Calu3 (cell line): ENCODE results near the gene PRELID2. TPM values are rescaled to one million over a fixed set of nuclear protein-coding genes. Genes with fewer than 3 reads are reported as not detected.
A peak's percentile ranks its signal among the peaks of the same experiment; 100 is the strongest.

Experiments
- BruUV-seq: library from RNA; stranded (reverse); fragments of 400-500 nt; replicated peaks from 2 replicates; lab custom pipeline; 2021; lab: Mats Ljungman, UMichigan
- CTCF ChIA-PET: fragments of 300-600 bp; sonication (Branson Sonifier 250); formaldehyde crosslinking; loops from one replicate; lab custom pipeline; 2022; ENCODE audit warnings: antibody characterized with exemption; lab: Charles Lee
- DNase-seq: peaks from one replicate; pipeline ENCODE4 v3.0.0; 2022
- H3K27ac Mint-ChIP-seq: one replicate; pipeline ENCODE4 v1.8.0; 2022; ENCODE audit warnings: mixed read lengths; ENCODE audit not compliant: unreplicated experiment
- H3K27me3 Mint-ChIP-seq: one replicate; pipeline ENCODE4 v1.8.0; 2022; ENCODE audit warnings: mixed read lengths; ENCODE audit not compliant: unreplicated experiment
- H3K36me3 Mint-ChIP-seq: one replicate; pipeline ENCODE4 v1.8.0; 2022; ENCODE audit warnings: mild to moderate bottlenecking, moderate library complexity, mixed read lengths; ENCODE audit not compliant: insufficient read depth, unreplicated experiment
- H3K4me1 Mint-ChIP-seq: one replicate; pipeline ENCODE4 v1.8.0; 2022; ENCODE audit warnings: mild to moderate bottlenecking, low read depth, mixed read lengths; ENCODE audit not compliant: unreplicated experiment
- H3K4me3 Mint-ChIP-seq: one replicate; pipeline ENCODE4 v1.8.0; 2022; ENCODE audit warnings: mild to moderate bottlenecking, low read depth, moderate library complexity, mixed read lengths; ENCODE audit not compliant: unreplicated experiment
- H3K9me3 Mint-ChIP-seq: one replicate; pipeline ENCODE4 v1.8.0; 2022; ENCODE audit warnings: low read depth, mixed read lengths; ENCODE audit not compliant: unreplicated experiment
- intact Hi-C: fragments of 100-400 bp; cut with micrococcal nuclease; formaldehyde crosslinking; loops from one replicate; pipeline ENCODE4 v1.10.0; 2022; ENCODE audit not compliant: unreplicated experiment
- total RNA-seq: library from RNA; stranded (reverse); gene quantifications from 2 replicates; pipeline ENCODE4 v1.2.3, GENCODE V29; 2022
- TF ChIP-seq, protein P1 (sequence below): fragments of 200-600 bp; IDR thresholded peaks from one replicate; pipeline ENCODE4 v1.8.0; 2022; ENCODE audit warnings: antibody characterized with exemption; ENCODE audit not compliant: unreplicated experiment

Gene PRELID2
- total RNA-seq, 1 experiment from 2014 or later, result 33.4 TPM

DNA sequence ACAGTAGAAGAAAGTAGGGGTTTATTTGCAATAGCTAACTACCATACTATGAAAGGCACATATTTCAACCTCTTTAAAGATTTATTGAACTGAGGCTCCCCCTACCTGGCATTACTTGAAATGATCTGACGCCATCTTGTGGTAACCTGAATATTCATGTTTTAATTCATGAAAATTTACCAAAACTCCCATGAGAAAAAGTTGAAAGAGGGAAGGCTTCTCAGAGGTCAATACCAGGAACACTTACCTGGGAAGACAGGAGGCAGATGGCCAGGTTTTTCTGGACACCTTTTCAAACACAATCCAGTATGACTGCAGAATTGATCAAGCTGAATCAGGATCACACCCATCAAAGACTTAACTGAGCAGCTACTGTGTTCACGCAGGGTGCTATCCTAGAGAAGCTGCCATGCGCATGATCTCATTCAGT is 9.4 kb downstream of the PRELID2 start:
- peak; percentile 31 for DNase-seq
- intact Hi-C loops, result loop anchor here (2.0 to 10.0 kb wide), 6 partner anchors 61 to 1621 kb away; no protein-coding TSS in a partner anchor
- TF ChIP-seq, protein P1, sequence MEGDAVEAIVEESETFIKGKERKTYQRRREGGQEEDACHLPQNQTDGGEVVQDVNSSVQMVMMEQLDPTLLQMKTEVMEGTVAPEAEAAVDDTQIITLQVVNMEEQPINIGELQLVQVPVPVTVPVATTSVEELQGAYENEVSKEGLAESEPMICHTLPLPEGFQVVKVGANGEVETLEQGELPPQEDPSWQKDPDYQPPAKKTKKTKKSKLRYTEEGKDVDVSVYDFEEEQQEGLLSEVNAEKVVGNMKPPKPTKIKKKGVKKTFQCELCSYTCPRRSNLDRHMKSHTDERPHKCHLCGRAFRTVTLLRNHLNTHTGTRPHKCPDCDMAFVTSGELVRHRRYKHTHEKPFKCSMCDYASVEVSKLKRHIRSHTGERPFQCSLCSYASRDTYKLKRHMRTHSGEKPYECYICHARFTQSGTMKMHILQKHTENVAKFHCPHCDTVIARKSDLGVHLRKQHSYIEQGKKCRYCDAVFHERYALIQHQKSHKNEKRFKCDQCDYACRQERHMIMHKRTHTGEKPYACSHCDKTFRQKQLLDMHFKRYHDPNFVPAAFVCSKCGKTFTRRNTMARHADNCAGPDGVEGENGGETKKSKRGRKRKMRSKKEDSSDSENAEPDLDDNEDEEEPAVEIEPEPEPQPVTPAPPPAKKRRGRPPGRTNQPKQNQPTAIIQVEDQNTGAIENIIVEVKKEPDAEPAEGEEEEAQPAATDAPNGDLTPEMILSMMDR, result peak; percentile 89
- H3K9me3 Mint-ChIP-seq, result no peaks in the 10 kb centered on the region
- CTCF ChIA-PET, result interaction anchor here (0.5 to 1.3 kb wide), 5 partner anchors 9 to 354 kb away, joined by 3 to 8 read pairs (median 3); partner anchors contain the start of gene PRELID2
- no peak overlapping the region for H3K4me3 Mint-ChIP-seq
- peaks cover 17% of the 10 kb centered on the region for H3K4me1 Mint-ChIP-seq
- H3K27ac Mint-ChIP-seq, result no peak overlapping the region
- no peaks in the 10 kb centered on the region for H3K36me3 Mint-ChIP-seq
- BruUV-seq, result no TSS peak
- no peaks in the 10 kb centered on the region for H3K27me3 Mint-ChIP-seq

DNA sequence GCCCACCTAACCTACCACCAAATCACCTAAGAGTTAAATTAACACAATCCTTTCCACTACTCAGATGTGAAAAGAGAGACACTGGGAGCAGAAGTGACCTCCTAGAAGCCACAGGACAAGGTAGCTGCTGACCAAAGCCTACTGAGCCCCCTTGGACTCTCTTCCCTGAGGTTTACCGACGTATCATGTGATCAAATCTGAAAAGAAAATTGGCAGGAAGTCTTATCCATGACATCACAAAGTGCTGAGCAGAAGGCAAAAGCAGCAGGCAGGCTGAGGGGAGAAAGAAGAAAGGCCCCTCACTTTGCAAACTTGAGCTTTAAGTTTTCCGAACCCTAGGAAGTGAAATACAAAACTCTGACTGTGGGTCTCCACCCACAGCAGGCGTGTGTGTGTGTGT is 11.1 kb downstream of the PRELID2 start:
- H3K4me3 Mint-ChIP-seq, result no peak overlapping the region
- CTCF ChIA-PET, result no interaction called here
- BruUV-seq, result no TSS peak
- DNase-seq, result no peak
- no peaks in the 10 kb centered on the region for H3K27me3 Mint-ChIP-seq
- TF ChIP-seq, protein P1, result no peak
- no peaks in the 10 kb centered on the region for H3K4me1 Mint-ChIP-seq
- H3K36me3 Mint-ChIP-seq, result no peaks in the 10 kb centered on the region
- no peak overlapping the region for H3K27ac Mint-ChIP-seq
- H3K9me3 Mint-ChIP-seq, result no peaks in the 10 kb centered on the region
- intact Hi-C loops, result loop anchor here (2.0 to 10.0 kb wide), 4 partner anchors 127 to 1619 kb away; no protein-coding TSS in a partner anchor

DNA sequence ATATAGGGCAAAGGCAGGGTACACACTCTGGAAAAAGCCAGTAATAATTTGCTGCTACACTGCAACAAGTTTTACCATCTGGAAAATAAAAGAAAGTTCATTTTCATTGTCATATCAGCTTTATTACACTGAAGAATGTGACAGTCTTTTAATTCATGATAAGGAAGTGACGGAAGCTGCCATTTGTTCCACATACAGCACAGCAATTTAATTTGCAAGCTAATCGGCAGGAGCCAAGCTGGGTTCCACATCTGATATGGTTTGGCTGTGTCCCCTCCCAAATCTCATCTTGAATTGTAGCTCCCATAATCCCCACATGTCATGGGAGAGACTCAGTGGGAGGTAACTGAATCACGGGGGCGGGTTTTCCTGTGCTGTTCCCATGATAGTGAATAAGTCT is 16.5 kb downstream of the PRELID2 start:
- H3K27ac Mint-ChIP-seq, result no peak overlapping the region
- intact Hi-C loops, result no loop called here
- no peak overlapping the region for H3K4me3 Mint-ChIP-seq
- TF ChIP-seq, protein P1, result no peak
- CTCF ChIA-PET, result no interaction called here
- no peaks in the 10 kb centered on the region for H3K27me3 Mint-ChIP-seq
- H3K36me3 Mint-ChIP-seq, result no peaks in the 10 kb centered on the region
- DNase-seq, result no peak
- no TSS peak for BruUV-seq
- H3K9me3 Mint-ChIP-seq, result no peaks in the 10 kb centered on the region
- H3K4me1 Mint-ChIP-seq, result no peaks in the 10 kb centered on the region

DNA sequence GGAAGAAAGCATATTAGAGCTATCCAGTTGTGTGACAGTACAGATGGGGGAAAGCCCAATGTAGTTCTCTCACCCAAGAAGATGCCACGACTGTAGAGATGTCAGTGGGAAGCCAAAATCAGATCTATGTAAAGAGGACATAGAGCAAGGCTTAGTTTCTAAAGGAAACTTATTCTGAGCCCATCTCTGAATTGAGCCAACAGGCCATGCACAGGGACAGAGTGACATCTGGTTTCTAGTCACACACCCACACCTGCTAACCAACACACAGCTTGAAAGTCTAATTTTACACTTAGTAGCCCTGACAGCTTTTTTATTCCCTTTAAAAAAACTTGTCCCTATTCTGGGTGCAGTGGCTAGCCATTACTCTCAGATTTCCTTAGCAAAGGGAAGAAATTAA is 22.3 kb downstream of the PRELID2 start:
- Mint-ChIP-seq H3K27me3 (no peaks in the 10 kb centered on the region), H3K36me3 (no peaks in the 10 kb centered on the region), H3K27ac (no peak overlapping the region), H3K9me3 (no peaks in the 10 kb centered on the region), H3K4me1 (no peaks in the 10 kb centered on the region), H3K4me3 (no peak overlapping the region)
- DNase-seq, result no peak
- intact Hi-C loops, result no loop called here
- CTCF ChIA-PET, result interaction anchor here (1.0 to 1.2 kb wide), 3 partner anchors 18 to 168 kb away, joined by 3 to 4 read pairs (median 4); no protein-coding TSS in a partner anchor
- no TSS peak for BruUV-seq
- TF ChIP-seq, protein P1, result no peak
